IMR-90 (cell line): Measurements from ENCODE around the gene NUDT19. TPM values are rescaled to one million over a fixed set of nuclear protein-coding genes. Genes with fewer than 3 reads are reported as not detected.

ENCODE experiments used
- ATAC-seq: fragments of 200-7000 bp; cut with Tn5 transposase; 2 replicates; pipeline ENCODE4 v1.9.1; 2020; ENCODE audit warnings: low read depth, mild to moderate bottlenecking, moderate library complexity
- BruUV-seq: library from RNA; stranded (reverse); fragments of 400-500 nt; replicated peaks from 2 replicates; lab custom pipeline; 2021; lab: Mats Ljungman, UMichigan
- CTCF ChIA-PET: fragments of 300-600 bp; formaldehyde crosslinking; extraction: SDS; loops from one replicate; lab custom pipeline; 2021; ENCODE audit warnings: antibody characterized with exemption; lab: Yijun Ruan, JAX
- POLR2A ChIA-PET: fragments of 300-600 bp; sonication (Branson Sonifier 250); formaldehyde crosslinking; loops from one replicate; lab custom pipeline; 2022; ENCODE audit warnings: antibody characterized with exemption; ENCODE audit not compliant: unreplicated experiment; lab: Charles Lee
- DNase-seq: peaks from one replicate; pipeline ENCODE4 v3.0.0; 2013
- H2AFZ ChIP-seq: replicated peaks from 2 replicates; pipeline ENCODE3; 2013; ENCODE audit warnings: low read length, mild to moderate bottlenecking; ENCODE audit not compliant: poor library complexity
- H2AK5ac ChIP-seq: 2 replicates; pipeline ENCODE4 v1.6.1; 2013; ENCODE audit warnings: low read depth, low read length, inconsistent platforms
- H2AK9ac ChIP-seq: replicated peaks from 2 replicates; pipeline ENCODE3; 2013; ENCODE audit warnings: mild to moderate bottlenecking, low read depth, low read length, moderate library complexity; ENCODE audit not compliant: poor library complexity
- H2BK120ac ChIP-seq: 2 replicates; pipeline ENCODE4 v1.6.1; 2013; ENCODE audit warnings: low read depth, low read length, inconsistent platforms
- H2BK15ac ChIP-seq: 3 replicates; pipeline ENCODE4 v1.6.1; 2013; ENCODE audit warnings: low read depth, low read length, inconsistent platforms
- H2BK20ac ChIP-seq: 2 replicates; pipeline ENCODE4 v1.6.1; 2013; ENCODE audit warnings: low read depth, mild to moderate bottlenecking, inconsistent platforms, low read length, moderate library complexity
- H2BK5ac ChIP-seq: 2 replicates; pipeline ENCODE4 v1.6.1; 2013; ENCODE audit warnings: mild to moderate bottlenecking, low read depth, low read length, inconsistent platforms; ENCODE audit not compliant: poor library complexity, severe bottlenecking
- H3K14ac ChIP-seq: replicated peaks from 2 replicates; pipeline ENCODE4 v1.6.1; 2013; ENCODE audit warnings: low read depth, low read length, inconsistent platforms
- H3K18ac ChIP-seq: 2 replicates; pipeline ENCODE4 v1.6.1; 2013; ENCODE audit warnings: low read depth, low read length, control low read depth
- H3K23ac ChIP-seq: 2 replicates; pipeline ENCODE4 v1.6.1; 2013; ENCODE audit warnings: low read depth, low read length, inconsistent platforms
- H3K27ac ChIP-seq: 2 replicates; pipeline ENCODE4 v1.5.1; 2013; ENCODE audit warnings: mild to moderate bottlenecking, control low read depth, low read length; ENCODE audit not compliant: insufficient read depth
- H3K27me3 ChIP-seq: 2 replicates; pipeline ENCODE4 v1.6.1; 2013; ENCODE audit warnings: low read length; ENCODE audit not compliant: control insufficient read depth, insufficient read depth
- H3K36me3 ChIP-seq: 2 replicates; pipeline ENCODE4 v1.6.1; 2013; ENCODE audit warnings: low read length, mixed read lengths; ENCODE audit not compliant: control insufficient read depth, insufficient read depth
- H3K4ac ChIP-seq: 2 replicates; pipeline ENCODE4 v1.6.1; 2013; ENCODE audit warnings: low read depth, low read length, inconsistent platforms
- H3K4me1 ChIP-seq: 2 replicates; pipeline ENCODE4 v1.6.1; 2013; ENCODE audit warnings: low read length, mixed read lengths; ENCODE audit not compliant: control insufficient read depth, insufficient read depth
- H3K4me2 ChIP-seq: 2 replicates; pipeline ENCODE4 v1.6.1; 2013; ENCODE audit warnings: low read depth, mild to moderate bottlenecking, control low read depth, low read length, moderate library complexity
- H3K4me3 ChIP-seq: 2 replicates; pipeline ENCODE4 v1.5.1; 2013; ENCODE audit warnings: low read depth, mild to moderate bottlenecking, control low read depth, low read length, moderate library complexity; ENCODE audit not compliant: insufficient read depth
- H3K56ac ChIP-seq: 2 replicates; pipeline ENCODE4 v1.6.1; 2013; ENCODE audit warnings: low read length, inconsistent platforms; ENCODE audit not compliant: insufficient read depth; ENCODE audit errors: extremely low read depth
- H3K79me1 ChIP-seq, 2 experiments: 2 replicates each; pipeline ENCODE4 v1.6.1; 2013; ENCODE audit warnings: low read length in 2 of 2, inconsistent platforms in 1 of 2, low read depth in 1 of 2
- H3K9ac ChIP-seq: 2 replicates; pipeline ENCODE4 v1.6.1; 2013; ENCODE audit warnings: low read depth, low read length, control low read depth
- H3K9me1 ChIP-seq: 2 replicates; pipeline ENCODE4 v1.6.1; 2013; ENCODE audit warnings: low read length, inconsistent platforms; ENCODE audit not compliant: insufficient read depth
- H3K9me3 ChIP-seq: 2 replicates; pipeline ENCODE4 v1.6.1; 2013; ENCODE audit warnings: low read length; ENCODE audit not compliant: control insufficient read depth, insufficient read depth
- H4K20me1 ChIP-seq: 2 replicates; pipeline ENCODE4 v1.6.1; 2013; ENCODE audit warnings: low read length, inconsistent platforms; ENCODE audit not compliant: insufficient read depth
- H4K5ac ChIP-seq: 2 replicates; pipeline ENCODE4 v1.6.1; 2013; ENCODE audit warnings: mild to moderate bottlenecking, low read depth, low read length, control low read depth
- H4K8ac ChIP-seq, 2 experiments: 2 replicates each; pipeline ENCODE4 v1.6.1; 2013; ENCODE audit warnings: low read depth in 2 of 2, low read length in 2 of 2, control low read depth in 1 of 2, inconsistent platforms in 1 of 2
- H4K91ac ChIP-seq: 2 replicates; pipeline ENCODE4 v1.6.1; 2013; ENCODE audit warnings: low read depth, low read length, inconsistent platforms; ENCODE audit not compliant: insufficient read depth
- BHLHE40 ChIP-seq: fragments of 150-350 bp; IDR thresholded peaks from 2 replicates; pipeline ENCODE4 v1.6.1; 2016; ENCODE audit warnings: mild to moderate bottlenecking, low read depth, low read length
- CEBPB ChIP-seq: IDR thresholded peaks from 2 replicates; pipeline ENCODE4 v1.6.1; 2012; ENCODE audit warnings: low read depth, low read length, improper control_type of control experiment
- CHD1 ChIP-seq: IDR thresholded peaks from 2 replicates; pipeline ENCODE4 v1.6.1; 2012; ENCODE audit warnings: low read depth, low read length, improper control_type of control experiment
- FOS ChIP-seq: fragments of 150-350 bp; IDR thresholded peaks from 2 replicates; pipeline ENCODE4 v1.6.1; 2016; ENCODE audit warnings: low read depth, low read length
- MAFK ChIP-seq: IDR thresholded peaks from 2 replicates; pipeline ENCODE4 v1.6.1; 2012; ENCODE audit warnings: low read depth, low read length, improper control_type of control experiment
- MAZ ChIP-seq: IDR thresholded peaks from 2 replicates; pipeline ENCODE4 v1.6.1; 2012; ENCODE audit warnings: low read depth, mild to moderate bottlenecking, low read length, improper control_type of control experiment, moderate library complexity, borderline replicate concordance
- NFE2L2 ChIP-seq: fragments of 150-350 bp; IDR thresholded peaks from 2 replicates; pipeline ENCODE4 v1.6.1; 2016; ENCODE audit warnings: low read depth, mild to moderate bottlenecking, low read length
- POLR2A ChIP-seq: IDR thresholded peaks from 2 replicates; pipeline ENCODE4 v1.6.1; 2012; ENCODE audit warnings: mild to moderate bottlenecking, low read depth, low read length
- RAD21 ChIP-seq: IDR thresholded peaks from 2 replicates; pipeline ENCODE4 v1.6.1; 2012; ENCODE audit warnings: low read length, improper control_type of control experiment
- RCOR1 ChIP-seq: IDR thresholded peaks from 2 replicates; pipeline ENCODE4 v1.6.1; 2012; ENCODE audit warnings: mild to moderate bottlenecking, low read length, improper control_type of control experiment; ENCODE audit not compliant: insufficient replicate concordance
- RFX5 ChIP-seq: IDR thresholded peaks from 2 replicates; pipeline ENCODE4 v1.8.0; 2012; ENCODE audit warnings: low read depth, mild to moderate bottlenecking, low read length, moderate library complexity
- SMC3 ChIP-seq: fragments of 150-350 bp; IDR thresholded peaks from 2 replicates; pipeline ENCODE4 v1.6.1; 2016; ENCODE audit warnings: low read depth, mild to moderate bottlenecking, antibody characterized with exemption, low read length, moderate library complexity
- USF2 ChIP-seq: fragments of 150-350 bp; IDR thresholded peaks from 2 replicates; pipeline ENCODE4 v1.6.1; 2017; ENCODE audit warnings: mild to moderate bottlenecking, antibody characterized with exemption, low read length, low read depth
- WGBS, 2 experiments: methylation state at CpG; one replicate each; pipeline versions ENCODE4 v1.1.5 to v1.1.7; 2013; ENCODE audit warnings: missing lambda C conversion rate in 2 of 2; ENCODE audit not compliant: insufficient read length in 1 of 2; ENCODE audit errors: extremely low coverage in 2 of 2; 5-methylcytosine and 5-hydroxymethylcytosine counted together
- dilution Hi-C: fragments of 300-500 bp; cut with HindIII; formaldehyde crosslinking; loops from one replicate; pipeline ENCODE4 v1.14.3; 2018; ENCODE audit warnings: low sequenced_read_pairs; ENCODE audit not compliant: unreplicated experiment
- in situ Hi-C: fragments of 300-500 bp; cut with MboI; formaldehyde crosslinking; loops from 3 replicates; pipeline ENCODE4 v1.14.3; 2019; ENCODE audit warnings: low sequenced_read_pairs, inconsistent platforms, mixed read lengths
- intact Hi-C: fragments of 100-400 bp; cut with micrococcal nuclease; formaldehyde crosslinking; loops from 2 replicates; pipeline ENCODE4 v1.10.0; 2022
- polyA plus RNA-seq, 3 experiments: library from polyadenylated mRNA; depleted of rRNA; stranded (reverse); fragments of >200 nt; gene quantifications; 2 replicates each; pipeline ENCODE4 v1.2.3, GENCODE V29; 2012; ENCODE audit warnings: low replicate concordance in 1 of 3
- total RNA-seq: library from RNA; depleted of rRNA; stranded (reverse); fragments of >200 nt; gene quantifications from 2 replicates; pipeline ENCODE4 v1.2.3, GENCODE V29; 2012
- TF ChIP-seq, protein P1 (sequence below): conservative IDR thresholded peaks from 2 replicates; pipeline ENCODE4 v1.5.1; 2012; ENCODE audit warnings: mild to moderate bottlenecking, low read depth, low read length, improper control_type of control experiment
- TF ChIP-seq, protein P2 (sequence below): fragments of 150-350 bp; IDR thresholded peaks from 2 replicates; pipeline ENCODE4 v1.6.1; 2016; ENCODE audit warnings: low read depth, mild to moderate bottlenecking, low read length, moderate library complexity, borderline replicate concordance

Gene NUDT19
- total and polyA plus RNA-seq, 2 of the 4 experiments (the other 2 are of a cell fraction): 4.1 to 4.5 TPM

DNA sequence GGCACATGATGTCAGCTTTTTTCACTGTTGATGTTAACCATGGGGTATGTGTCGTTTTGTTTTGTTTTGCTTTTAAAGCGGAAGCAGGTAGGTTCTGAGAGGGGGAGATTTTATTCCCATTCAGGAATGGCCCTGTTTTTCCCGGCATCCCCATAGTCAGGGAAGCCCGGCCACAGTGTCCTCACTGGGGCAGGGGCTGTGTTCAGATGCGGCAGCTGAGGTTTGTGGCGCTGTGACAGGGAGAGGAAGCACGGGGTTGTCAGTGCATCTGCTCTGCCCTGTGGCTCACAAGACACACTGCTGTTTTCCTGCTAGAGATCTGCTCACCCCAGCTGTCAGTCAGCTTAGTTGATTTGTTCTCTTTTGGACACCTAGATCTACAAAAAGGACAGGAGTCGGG lies 44.3 kb upstream of the NUDT19 start:
- no peak overlapping the region for H3K27ac ChIP-seq
- H3K14ac ChIP-seq: no peak overlapping the region
- 0 out of 2 replicates have a peak, but pooled peaks cover 2% of the 10 kb centered on the region for H3K4me1 ChIP-seq
- H4K20me1 ChIP-seq: no peaks in the 10 kb centered on the region; the same call in 1 of the 2 replicates
- no peak overlapping the region for H2BK15ac ChIP-seq
- peaks cover 34% of the 10 kb centered on the region for H3K36me3 ChIP-seq
- ATAC-seq (no peak), DNase-seq (no peak)
- peaks cover 3 to 22% of the 10 kb centered on the region in 2 experiments; a peak in 2 of 4 replicates for H3K79me1 ChIP-seq
- H3K56ac ChIP-seq: no peak overlapping the region
- no peak overlapping the region for H3K4me2 ChIP-seq
- TF ChIP-seq BHLHE40: no peak
- no peak for TF ChIP-seq CEBPB
- no peak for TF ChIP-seq NFE2L2
- no peak for TF ChIP-seq FOS
- TF ChIP-seq, protein P1, sequence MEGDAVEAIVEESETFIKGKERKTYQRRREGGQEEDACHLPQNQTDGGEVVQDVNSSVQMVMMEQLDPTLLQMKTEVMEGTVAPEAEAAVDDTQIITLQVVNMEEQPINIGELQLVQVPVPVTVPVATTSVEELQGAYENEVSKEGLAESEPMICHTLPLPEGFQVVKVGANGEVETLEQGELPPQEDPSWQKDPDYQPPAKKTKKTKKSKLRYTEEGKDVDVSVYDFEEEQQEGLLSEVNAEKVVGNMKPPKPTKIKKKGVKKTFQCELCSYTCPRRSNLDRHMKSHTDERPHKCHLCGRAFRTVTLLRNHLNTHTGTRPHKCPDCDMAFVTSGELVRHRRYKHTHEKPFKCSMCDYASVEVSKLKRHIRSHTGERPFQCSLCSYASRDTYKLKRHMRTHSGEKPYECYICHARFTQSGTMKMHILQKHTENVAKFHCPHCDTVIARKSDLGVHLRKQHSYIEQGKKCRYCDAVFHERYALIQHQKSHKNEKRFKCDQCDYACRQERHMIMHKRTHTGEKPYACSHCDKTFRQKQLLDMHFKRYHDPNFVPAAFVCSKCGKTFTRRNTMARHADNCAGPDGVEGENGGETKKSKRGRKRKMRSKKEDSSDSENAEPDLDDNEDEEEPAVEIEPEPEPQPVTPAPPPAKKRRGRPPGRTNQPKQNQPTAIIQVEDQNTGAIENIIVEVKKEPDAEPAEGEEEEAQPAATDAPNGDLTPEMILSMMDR: no peak
- no peak for TF ChIP-seq RAD21
- no peak for TF ChIP-seq RFX5
- no peak for TF ChIP-seq MAFK
- no peak for TF ChIP-seq CHD1
- TF ChIP-seq RCOR1: no peak
- TF ChIP-seq POLR2A: no peak
- no peak for TF ChIP-seq MAZ
- no peak for TF ChIP-seq SMC3
- TF ChIP-seq, protein P2, sequence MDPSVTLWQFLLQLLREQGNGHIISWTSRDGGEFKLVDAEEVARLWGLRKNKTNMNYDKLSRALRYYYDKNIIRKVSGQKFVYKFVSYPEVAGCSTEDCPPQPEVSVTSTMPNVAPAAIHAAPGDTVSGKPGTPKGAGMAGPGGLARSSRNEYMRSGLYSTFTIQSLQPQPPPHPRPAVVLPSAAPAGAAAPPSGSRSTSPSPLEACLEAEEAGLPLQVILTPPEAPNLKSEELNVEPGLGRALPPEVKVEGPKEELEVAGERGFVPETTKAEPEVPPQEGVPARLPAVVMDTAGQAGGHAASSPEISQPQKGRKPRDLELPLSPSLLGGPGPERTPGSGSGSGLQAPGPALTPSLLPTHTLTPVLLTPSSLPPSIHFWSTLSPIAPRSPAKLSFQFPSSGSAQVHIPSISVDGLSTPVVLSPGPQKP: no peak
- TF ChIP-seq USF2: no peak
- no peak overlapping the region for H3K4me3 ChIP-seq
- H2AFZ ChIP-seq: no peak overlapping the region
- H4K8ac ChIP-seq: no peak overlapping the region
- WGBS, 2 experiments: 100% methylated on average over 3 of the region's 8 CpGs; no CpG with 5 or more reads in 1 of the 2 experiments
- no peak overlapping the region for H2AK9ac ChIP-seq
- no peak overlapping the region for H3K4ac ChIP-seq
- no peak overlapping the region for H3K23ac ChIP-seq
- no peak overlapping the region for H4K91ac ChIP-seq
- no TSS peak for BruUV-seq
- CTCF ChIA-PET: no interaction called here
- POLR2A ChIA-PET: no interaction called here
- no peak overlapping the region for H2BK120ac ChIP-seq
- intact Hi-C loops (no loop called here), dilution Hi-C loops (no loop called here), in situ Hi-C loops (no loop called here)
- no peak overlapping the region for H4K5ac ChIP-seq
- no peaks in the 10 kb centered on the region for H3K27me3 ChIP-seq
- no peak overlapping the region for H3K18ac ChIP-seq
- no peak overlapping the region for H2BK5ac ChIP-seq
- H3K9me1 ChIP-seq: 0 out of 2 replicates have a peak, but pooled peaks cover 5% of the 10 kb centered on the region
- H3K9ac ChIP-seq: no peak overlapping the region
- no peak overlapping the region for H2BK20ac ChIP-seq
- H3K9me3 ChIP-seq: no peaks in the 10 kb centered on the region
- H2AK5ac ChIP-seq: no peak overlapping the region
